NCI-H446 (cell line): ENCODE results near the gene UBAP2.

Source experiments
- DNase-seq, 2 experiments: peaks; one replicate each; lab custom pipeline; 2025; lab: John Stamatoyannopoulos, UW

The UBAP2 gene

DNA sequence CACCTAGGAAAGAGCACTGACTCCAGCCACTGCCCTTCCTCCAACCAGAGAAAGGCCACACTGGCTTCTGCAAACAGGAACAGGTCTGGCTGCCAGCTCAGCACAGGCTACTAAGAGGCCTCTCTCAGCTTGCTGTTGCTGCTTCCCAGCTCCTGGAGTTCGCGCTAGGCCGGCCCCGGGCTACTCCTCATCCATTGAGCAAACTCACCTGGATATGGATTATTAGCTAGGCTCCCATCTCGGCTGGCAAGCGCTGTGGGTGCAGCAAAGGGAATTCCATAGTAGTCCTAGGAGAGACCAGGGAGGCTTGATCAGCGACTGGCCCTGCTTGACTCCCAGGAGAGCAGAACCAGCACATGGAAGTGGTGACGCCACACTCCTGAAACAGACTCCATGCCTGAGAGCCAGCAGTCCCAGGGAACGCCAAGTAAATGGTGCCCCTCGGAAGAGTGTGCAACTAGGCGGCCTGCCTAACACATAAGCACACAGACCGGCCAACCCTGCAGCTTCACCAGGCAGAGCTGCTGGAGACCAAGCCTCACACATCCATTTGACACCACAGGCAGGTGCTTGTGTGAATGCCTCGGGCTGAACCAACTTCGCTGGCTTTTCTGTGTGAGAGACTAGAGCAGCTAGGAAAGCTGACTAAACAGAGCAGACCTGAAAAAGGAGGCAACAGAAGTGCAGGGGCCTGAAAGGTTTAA lies 124.5 kb downstream of the UBAP2 start:
- no peak for DNase-seq

DNA sequence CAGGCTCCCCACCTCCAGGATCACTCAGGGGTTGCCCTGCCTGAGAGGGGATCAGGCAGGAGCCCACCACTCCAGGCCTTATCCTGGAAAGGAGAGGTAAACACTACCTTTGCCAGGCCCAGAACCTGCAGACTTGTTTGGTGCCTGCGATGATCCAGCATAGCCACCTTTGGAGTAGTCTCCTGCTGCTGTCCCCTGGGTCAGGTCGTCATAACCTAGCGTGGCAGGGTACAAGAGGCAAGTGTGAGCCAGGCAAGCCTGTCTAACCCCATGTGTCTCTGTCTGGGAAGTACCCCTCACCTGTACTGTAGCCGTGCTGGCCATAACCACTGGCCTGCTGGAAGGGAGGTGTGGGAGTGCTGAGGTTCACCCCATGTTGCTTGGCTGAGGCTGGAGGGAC lies 125.6 kb downstream of the UBAP2 start:
- no peak for DNase-seq

GRCh38 chr9:33921967-33922895 lies 126.5 kb downstream of the UBAP2 start:
- peak in 1 of 2 experiments; percentile 22 for DNase-seq

- no peak for DNase-seq
Observed at GRCh38 chr9:33919276-33919897, 129.3 kb downstream of the UBAP2 start.

GRCh38 chr9:33917036-33917435 lies 131.7 kb downstream of the UBAP2 start:
- no peak for DNase-seq

DNA sequence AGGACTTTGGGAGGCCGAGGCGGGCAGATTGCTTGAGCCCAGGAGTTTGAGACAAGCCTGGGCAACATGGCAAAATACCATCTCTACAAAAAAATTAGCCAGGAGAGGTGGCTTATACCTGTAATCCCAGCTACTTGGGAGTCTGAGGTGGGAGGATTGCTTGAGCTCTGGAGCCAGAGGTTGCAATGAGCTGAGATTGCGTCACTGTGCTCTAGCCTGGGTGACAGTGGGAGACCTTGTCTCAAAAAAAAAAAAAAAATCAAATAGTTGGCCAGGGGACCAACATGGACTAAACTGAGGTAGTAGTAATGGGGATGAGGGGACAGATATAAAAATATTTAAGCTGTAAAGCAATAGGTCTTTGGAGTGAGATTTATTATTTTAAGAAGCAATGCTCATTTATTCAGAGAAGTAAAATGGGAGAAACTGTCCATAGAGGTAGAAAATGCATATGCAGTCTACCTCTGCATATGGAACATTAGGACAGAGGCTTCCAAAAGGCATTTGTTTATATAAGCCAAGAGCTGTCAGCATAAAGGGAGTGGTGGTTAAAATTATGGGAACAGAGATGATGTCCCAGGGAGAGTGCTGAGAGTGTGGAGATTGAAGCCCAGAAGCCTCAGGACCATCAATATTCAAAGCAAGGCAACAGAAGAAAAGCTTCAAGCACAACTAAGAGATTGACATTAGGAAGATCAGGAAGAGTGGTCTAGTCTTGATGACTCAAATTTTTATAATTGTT lies 133.6 kb downstream of the UBAP2 start:
- no peak for DNase-seq

DNA sequence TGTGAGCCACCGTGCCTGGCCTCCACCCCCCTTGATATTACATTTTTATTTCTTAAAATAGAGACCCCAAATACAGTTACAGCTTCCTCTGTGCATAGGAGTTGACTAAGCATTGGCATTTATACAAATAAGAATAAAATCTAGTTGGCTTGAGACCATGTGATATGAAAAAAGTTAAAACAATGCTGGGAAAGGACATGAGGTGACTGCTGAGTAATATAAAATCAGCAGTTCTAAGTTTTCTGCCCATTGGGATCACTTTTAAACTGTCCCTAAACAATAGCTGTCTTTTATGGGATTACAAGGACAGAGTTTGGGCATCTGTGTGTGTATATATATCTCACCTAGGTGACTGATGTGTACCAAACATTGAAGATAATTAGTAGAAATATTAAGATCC lies 135.1 kb downstream of the UBAP2 start:
- no peak for DNase-seq

GRCh38 chr9:33908749-33909148 lies 139.9 kb downstream of the UBAP2 start:
- DNase-seq = no peak

GRCh38 chr9:33908114-33908513 lies 140.6 kb downstream of the UBAP2 start:
- no peak for DNase-seq

DNA sequence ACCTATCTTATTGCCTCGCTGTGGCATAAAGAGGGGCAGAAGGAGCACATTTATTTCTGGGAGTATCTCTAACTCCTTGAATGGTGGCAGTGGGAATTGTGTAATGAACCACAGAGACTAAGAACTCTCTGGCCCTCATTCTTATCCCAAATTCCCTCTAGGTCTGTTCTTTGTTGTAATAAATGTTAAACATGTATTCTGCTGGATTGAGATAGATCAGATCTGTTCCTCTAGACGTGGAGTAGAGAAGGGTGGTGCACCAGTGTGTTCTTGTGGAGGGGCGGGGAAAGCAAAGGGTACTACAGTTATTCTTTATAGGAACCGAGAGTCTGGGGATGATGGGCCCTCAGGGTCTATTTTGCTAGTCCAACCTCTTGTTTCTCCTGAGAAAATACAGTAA lies 141.3 kb downstream of the UBAP2 start:
- no peak for DNase-seq

- DNase-seq = no peak
Observed at GRCh38 chr9:33906769-33907168, 141.9 kb downstream of the UBAP2 start.

GRCh38 chr9:33905137-33905536 lies 143.6 kb downstream of the UBAP2 start:
- DNase-seq = no peak

GRCh38 chr9:33903157-33903780 lies 145.4 kb downstream of the UBAP2 start:
- no peak for DNase-seq

GRCh38 chr9:33894316-33894715 lies 154.4 kb downstream of the UBAP2 start:
- no peak for DNase-seq

GRCh38 chr9:33893861-33894260 lies 154.8 kb downstream of the UBAP2 start:
- DNase-seq = no peak

GRCh38 chr9:33885948-33886347 lies 162.7 kb downstream of the UBAP2 start:
- DNase-seq = no peak

- DNase-seq = peak; percentile 41 to 72
Observed at GRCh38 chr9:33884856-33885701, 163.6 kb downstream of the UBAP2 start.

DNA sequence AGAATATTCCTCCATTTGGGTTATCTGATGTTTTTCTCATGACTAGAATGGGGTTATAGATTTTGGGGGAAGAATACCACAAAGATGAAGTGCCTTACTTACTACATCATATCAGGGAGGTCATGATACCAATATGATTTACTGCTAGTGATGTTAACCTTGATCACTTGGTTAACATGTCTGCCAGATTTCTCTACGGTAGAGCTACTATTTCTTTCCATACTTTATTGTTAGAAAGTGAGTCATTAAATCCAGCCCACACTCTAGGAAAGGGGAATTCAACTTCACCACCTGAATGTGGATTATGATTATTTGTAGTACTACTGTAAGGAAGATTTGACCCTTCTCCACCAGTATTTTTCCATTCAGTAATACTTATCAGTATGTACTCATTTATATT lies 167.1 kb downstream of the UBAP2 start:
- no peak for DNase-seq

GRCh38 chr9:33880211-33881089 lies 168.2 kb downstream of the UBAP2 start:
- no peak for DNase-seq
